Activated CD4-positive, alpha-beta T cell treated with anti-CD3 and anti-CD28 coated beads, Interleukin-2, amount 10 ng/mL, durations not matched to agents 7 days and 5 days (primary cell): ENCODE data around the gene NFKB2. TPM values are rescaled to one million over a fixed set of nuclear protein-coding genes. Genes with fewer than 3 reads are reported as not detected.
A peak's percentile ranks its signal among the peaks of the same experiment; 100 is the strongest.

Experiments
- CTCF ChIA-PET: fragments of 350-600 bp; sonication (Branson Sonifier 250); formaldehyde crosslinking; loops from one replicate; lab custom pipeline; 2021; ENCODE audit warnings: antibody characterized with exemption; lab: Charles Lee
- POLR2A ChIA-PET: fragments of 350-600 bp; sonication (Branson Sonifier 250); formaldehyde crosslinking; loops from one replicate; lab custom pipeline; 2021; ENCODE audit warnings: antibody characterized with exemption; lab: Charles Lee
- DNase-seq: peaks from one replicate; pipeline ENCODE4 v3.0.0-alpha.2; 2020
- H3K27ac Mint-ChIP-seq: one replicate; pipeline ENCODE4 v1.8.0; 2021; ENCODE audit warnings: mild to moderate bottlenecking, moderate library complexity, mixed read lengths
- H3K27me3 Mint-ChIP-seq: one replicate; pipeline ENCODE4 v1.8.0; 2021; ENCODE audit warnings: mixed read lengths
- H3K36me3 Mint-ChIP-seq: one replicate; pipeline ENCODE4 v1.8.0; 2021; ENCODE audit warnings: low read depth, mixed read lengths
- H3K4me1 Mint-ChIP-seq: one replicate; pipeline ENCODE4 v1.8.0; 2021; ENCODE audit warnings: mixed read lengths
- H3K4me3 Mint-ChIP-seq: one replicate; pipeline ENCODE4 v1.8.0; 2021; ENCODE audit warnings: mild to moderate bottlenecking, moderate library complexity, mixed read lengths
- H3K9me3 Mint-ChIP-seq: one replicate; pipeline ENCODE4 v1.8.0; 2021; ENCODE audit warnings: mixed read lengths
- total RNA-seq, 2 experiments: library from RNA; stranded (reverse); gene quantifications; one replicate each; pipeline ENCODE4 v1.2.3, GENCODE V29; 2021

Gene NFKB2
- total RNA-seq, 2 experiments from 2014 or later = 74.8 to 81.8 TPM

DNA sequence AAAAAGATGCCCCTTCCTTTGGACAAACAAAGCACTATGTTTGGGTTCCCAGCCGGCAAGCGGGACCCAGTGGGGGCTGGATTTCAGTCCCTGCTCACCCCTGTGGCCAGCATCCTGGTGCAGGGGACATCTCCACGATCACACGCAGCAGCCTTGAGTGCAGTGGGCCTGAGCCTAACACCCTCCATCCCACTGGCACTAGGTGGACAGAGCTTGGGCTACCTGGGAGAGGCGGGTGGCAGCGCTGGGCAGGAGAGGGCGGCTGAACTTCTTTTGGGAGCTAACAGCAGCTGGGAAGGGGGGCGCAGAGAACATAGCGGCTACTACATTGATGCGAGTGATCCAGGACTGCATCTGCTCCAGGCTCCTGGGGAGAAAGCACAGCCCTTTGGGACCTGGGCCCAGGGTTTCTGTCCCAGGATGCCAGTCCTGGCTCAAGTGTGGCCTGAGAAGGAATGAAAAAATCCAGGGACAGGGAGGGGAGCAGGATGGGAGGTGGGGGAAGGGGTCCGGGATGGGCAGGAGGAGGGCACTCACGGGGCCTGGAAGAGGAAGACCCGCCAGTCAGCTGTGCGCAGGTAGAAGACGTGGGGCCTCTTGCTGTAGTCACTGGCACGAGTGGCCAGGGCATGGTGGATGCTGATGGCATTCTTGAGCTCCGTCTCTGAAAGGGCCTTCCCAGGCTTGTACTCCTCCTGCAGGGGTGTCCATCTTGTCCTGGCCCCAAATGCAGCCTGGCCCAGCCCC is 9.0 kb downstream of the NFKB2 start:
- DNase-seq = no peak
- Mint-ChIP-seq H3K4me1 (peaks cover 13% of the 10 kb centered on the region), H3K27me3 (peaks cover 6% of the 10 kb centered on the region), H3K4me3 (no peak overlapping the region), H3K9me3 (no peaks in the 10 kb centered on the region), H3K36me3 (peaks cover 13% of the 10 kb centered on the region), H3K27ac (no peak overlapping the region)
- CTCF ChIA-PET = interaction anchor here (1.0 to 6.5 kb wide), 10 partner anchors 9 to 235 kb away, joined by 3 to 51 read pairs (median 4); partner anchors contain the start of genes FBXL15 and NFKB2
- POLR2A ChIA-PET = interaction anchor here (0.6 kb wide), 1 partner anchor 288 kb away, joined by 3 read pairs; no protein-coding TSS in a partner anchor

- H3K27ac Mint-ChIP-seq = no peak overlapping the region
- H3K4me1 Mint-ChIP-seq = peaks cover 14% of the 10 kb centered on the region
- H3K36me3 Mint-ChIP-seq = peaks cover 10% of the 10 kb centered on the region
- H3K9me3 Mint-ChIP-seq = no peaks in the 10 kb centered on the region
- peaks cover 12% of the 10 kb centered on the region for H3K27me3 Mint-ChIP-seq
- DNase-seq = no peak
- ChIA-PET CTCF (interaction anchor here (0.6 to 6.5 kb wide), 8 partner anchors 9 to 235 kb away, joined by 3 to 51 read pairs (median 4); partner anchors contain the start of genes FBXL15 and NFKB2), POLR2A (no interaction called here)
- H3K4me3 Mint-ChIP-seq = no peak overlapping the region
These were observed 9.6 kb downstream of the NFKB2 start for GRCh38 chr10:102405108-102405571.

DNA sequence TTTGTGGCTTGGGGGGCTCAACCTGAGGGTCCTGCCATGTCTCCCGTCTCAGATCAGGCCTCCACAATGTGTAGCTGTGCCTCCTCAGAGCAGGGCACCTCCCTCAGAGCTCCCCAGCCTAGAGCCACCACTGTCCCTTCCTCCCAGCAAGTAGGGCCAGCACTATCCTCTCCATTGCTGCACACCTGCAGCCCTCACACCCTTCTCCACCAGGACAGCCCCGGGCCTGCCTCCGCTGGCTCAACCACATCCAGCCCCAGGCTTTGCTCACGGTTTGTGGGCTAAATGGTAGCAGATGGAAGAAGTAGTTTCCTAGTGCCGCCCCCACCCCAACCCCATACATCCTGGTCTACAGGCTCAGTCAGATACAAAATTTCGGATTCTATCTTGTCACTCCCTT is 10.1 kb downstream of the NFKB2 start:
- H3K4me3 Mint-ChIP-seq = no peak overlapping the region
- CTCF ChIA-PET = interaction anchor here (0.6 to 6.5 kb wide), 6 partner anchors 10 to 175 kb away, joined by 3 to 51 read pairs (median 18); partner anchors contain the start of genes FBXL15 and NFKB2
- H3K4me1 Mint-ChIP-seq = peaks cover 13% of the 10 kb centered on the region
- no peak for DNase-seq
- H3K27ac Mint-ChIP-seq = no peak overlapping the region
- peaks cover 13% of the 10 kb centered on the region for H3K27me3 Mint-ChIP-seq
- H3K9me3 Mint-ChIP-seq = no peaks in the 10 kb centered on the region
- H3K36me3 Mint-ChIP-seq = peaks cover 5% of the 10 kb centered on the region
- POLR2A ChIA-PET = no interaction called here

DNA sequence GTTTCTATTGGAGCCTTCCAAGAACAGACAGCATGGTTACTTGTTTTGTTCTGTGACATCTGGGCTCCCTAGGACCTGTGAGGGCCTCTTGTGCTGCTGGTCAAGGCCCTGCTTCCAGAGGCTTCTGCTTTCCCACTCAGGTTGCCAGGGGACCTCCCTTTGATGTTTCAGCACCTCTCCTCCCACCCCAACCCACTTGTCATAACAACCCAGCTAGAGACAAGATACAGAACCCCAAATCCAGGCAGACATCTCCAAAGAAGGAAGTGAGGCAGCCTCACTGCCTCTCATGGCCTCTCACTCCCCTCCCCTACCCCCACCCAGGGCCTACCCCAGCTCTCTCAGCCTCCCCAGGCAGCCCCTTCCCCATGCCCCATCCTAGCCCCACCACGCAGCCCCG is 11.3 kb downstream of the NFKB2 start:
- Mint-ChIP-seq H3K4me3 (no peak overlapping the region), H3K27ac (no peak overlapping the region), H3K36me3 (peaks cover 2% of the 10 kb centered on the region), H3K27me3 (peaks cover 23% of the 10 kb centered on the region), H3K9me3 (no peaks in the 10 kb centered on the region), H3K4me1 (peaks cover 22% of the 10 kb centered on the region)
- ChIA-PET CTCF (interaction anchor here (4.6 to 6.5 kb wide), 3 partner anchors 11 to 176 kb away, joined by 31 to 51 read pairs (median 39); partner anchors contain the start of genes FBXL15 and NFKB2), POLR2A (no interaction called here)
- no peak for DNase-seq

- no peak for DNase-seq
- Mint-ChIP-seq H3K4me1 (peaks cover 23% of the 10 kb centered on the region), H3K27me3 (peaks cover 23% of the 10 kb centered on the region), H3K4me3 (no peak overlapping the region), H3K9me3 (no peaks in the 10 kb centered on the region), H3K36me3 (peaks cover 2% of the 10 kb centered on the region), H3K27ac (no peak overlapping the region)
- ChIA-PET POLR2A (no interaction called here), CTCF (interaction anchor here (0.6 to 6.5 kb wide), 5 partner anchors 12 to 262 kb away, joined by 3 to 51 read pairs (median 31); partner anchors contain the start of genes FBXL15 and NFKB2)
These were observed 12.1 kb downstream of the NFKB2 start for GRCh38 chr10:102407425-102408130.

DNA sequence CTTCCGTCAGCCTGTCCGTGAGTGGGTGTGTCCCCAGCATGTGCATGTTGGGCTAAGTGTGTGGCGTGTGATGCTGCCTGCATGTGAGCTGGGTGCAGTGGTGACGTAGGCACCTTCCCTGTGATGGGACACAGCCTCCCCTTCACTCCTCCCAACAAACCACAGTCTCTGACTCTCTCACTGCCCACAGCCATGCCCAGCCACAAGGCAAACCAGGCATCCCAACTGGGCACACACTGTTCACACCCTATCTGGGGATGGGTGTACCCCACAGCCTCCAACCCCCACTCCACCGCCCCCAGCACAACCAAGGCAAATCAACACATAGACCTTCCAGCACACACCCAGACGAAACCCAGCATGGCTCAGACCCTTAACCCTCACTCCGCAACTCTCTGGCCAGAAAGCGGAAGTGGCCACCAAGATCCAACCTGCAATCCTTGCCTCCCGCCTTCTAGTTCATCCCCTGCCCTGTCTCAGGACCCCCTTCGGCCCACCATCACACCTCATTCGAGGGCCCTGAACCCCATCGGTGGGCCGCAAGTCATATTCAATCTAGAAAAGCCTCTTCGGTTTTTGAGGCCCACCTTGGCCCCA is 12.7 kb downstream of the NFKB2 start:
- Mint-ChIP-seq H3K27me3 (peaks cover 24% of the 10 kb centered on the region), H3K4me3 (peak overlapping the region; percentile 26), H3K4me1 (peaks cover 29% of the 10 kb centered on the region), H3K27ac (no peak overlapping the region), H3K36me3 (peaks cover 2% of the 10 kb centered on the region), H3K9me3 (no peaks in the 10 kb centered on the region)
- DNase-seq = no peak
- ChIA-PET CTCF (interaction anchor here (4.6 to 5.6 kb wide), 2 partner anchors 12 to 14 kb away, joined by 31 to 39 read pairs; partner anchors contain the start of genes FBXL15 and NFKB2), POLR2A (no interaction called here)

DNA sequence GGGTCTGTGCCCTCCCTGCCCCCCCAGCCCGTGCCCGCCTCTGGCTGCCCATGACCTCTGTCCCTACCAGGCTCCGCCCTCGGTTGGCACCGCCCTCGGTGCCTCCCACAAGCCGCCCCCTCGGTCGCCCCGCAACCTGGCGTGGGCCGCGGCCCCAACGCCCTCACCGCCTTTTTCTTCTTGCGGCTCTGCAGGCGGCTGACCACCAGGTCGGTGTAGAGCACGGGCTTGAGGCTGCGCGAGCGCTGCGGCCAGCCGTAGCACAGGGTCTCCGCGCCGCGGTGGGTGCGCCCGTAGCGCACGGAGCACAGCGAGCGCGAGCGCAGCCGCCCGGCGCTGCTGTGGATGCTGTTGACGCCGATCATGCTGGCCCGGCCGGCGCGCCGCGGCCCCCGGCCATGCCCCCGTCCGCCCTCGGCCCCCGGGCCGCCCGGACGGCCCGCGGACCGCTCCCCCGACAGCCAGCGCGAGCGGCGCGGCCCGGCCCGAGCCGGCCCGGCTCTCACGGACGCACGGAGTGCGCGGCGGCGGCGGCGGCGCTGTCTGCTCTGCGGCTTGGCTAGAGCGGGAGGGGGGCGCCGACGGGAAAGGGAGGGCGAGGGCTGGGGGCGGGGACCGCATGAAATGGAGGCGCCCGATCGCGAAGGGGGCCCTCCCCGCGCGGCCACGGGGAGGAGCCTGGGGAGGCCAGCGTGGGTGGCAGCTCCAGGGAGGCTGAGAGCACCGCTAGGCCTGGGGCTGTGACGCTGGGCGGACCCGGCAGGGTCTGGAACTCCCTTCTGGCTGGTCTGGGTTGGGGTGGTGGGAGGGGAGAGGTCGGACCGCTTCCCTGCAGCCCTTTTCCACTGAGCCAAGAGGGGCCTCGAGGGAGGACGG is 13.5 kb downstream of the NFKB2 start:
- Mint-ChIP-seq H3K27me3 (peaks cover 24% of the 10 kb centered on the region), H3K4me1 (peaks cover 31% of the 10 kb centered on the region)

GRCh38 chr10:102409604-102410428 is 14.3 kb downstream of the NFKB2 start:
- Mint-ChIP-seq H3K36me3 (peaks cover 2% of the 10 kb centered on the region), H3K27ac (peak overlapping the region; percentile 22), H3K4me3 (peak overlapping the region; percentile 39), H3K9me3 (no peaks in the 10 kb centered on the region), H3K4me1 (peaks cover 31% of the 10 kb centered on the region), H3K27me3 (peaks cover 24% of the 10 kb centered on the region)
- no peak for DNase-seq
- CTCF ChIA-PET = interaction anchor here (1.0 to 5.6 kb wide), 7 partner anchors 11 to 179 kb away, joined by 4 to 65 read pairs (median 10); partner anchors contain the start of genes CUEDC2, FBXL15 and NFKB2
- POLR2A ChIA-PET = interaction anchor here (0.6 kb wide), 1 partner anchor 252 kb away, joined by 3 read pairs; no protein-coding TSS in a partner anchor

More for the DNA sequence above, 13.5 kb downstream of the NFKB2 start:
- Mint-ChIP-seq H3K9me3 (no peaks in the 10 kb centered on the region), H3K4me3 (peak overlapping the region; percentile 44), H3K36me3 (peaks cover 2% of the 10 kb centered on the region), H3K27ac (no peak overlapping the region)
- peak; percentile 51 for DNase-seq
- ChIA-PET POLR2A (no interaction called here), CTCF (interaction anchor here (1.0 to 5.6 kb wide), 5 partner anchors 10 to 178 kb away, joined by 4 to 65 read pairs (median 33); partner anchors contain the start of genes FBXL15 and NFKB2)

DNA sequence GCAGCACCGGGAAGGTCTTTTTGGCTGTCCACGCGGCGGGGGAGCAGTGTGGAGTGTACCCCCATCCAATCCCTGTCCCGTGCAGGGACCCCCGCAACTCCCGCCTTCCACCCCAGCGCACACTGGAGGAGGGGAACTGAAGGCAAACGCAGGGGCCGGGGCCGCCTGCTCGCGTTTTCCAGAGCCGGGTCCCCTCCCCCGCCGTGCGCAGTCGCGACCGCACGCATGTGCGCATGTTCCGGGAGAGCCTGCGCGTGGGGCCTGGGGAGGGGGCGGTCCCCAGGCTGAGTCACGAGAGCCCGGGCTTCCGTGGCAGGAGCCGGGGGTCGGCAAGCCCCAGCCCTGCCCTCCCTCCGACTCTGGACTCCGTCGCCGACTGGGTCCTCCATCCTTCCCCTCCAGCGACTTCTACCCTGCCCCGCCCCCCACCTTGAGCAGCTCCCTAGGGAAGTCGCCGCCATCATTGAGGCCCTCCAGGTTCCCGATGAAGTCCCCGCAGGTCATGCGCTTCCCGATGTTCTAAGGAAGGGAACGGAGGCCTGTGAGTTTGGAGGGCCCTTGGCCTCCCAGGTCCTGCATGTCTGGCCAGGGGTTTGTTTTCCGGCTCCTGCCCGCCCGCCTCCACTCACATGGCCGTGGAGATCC is 15.0 kb downstream of the NFKB2 start:
- H3K4me1 Mint-ChIP-seq = peaks cover 31% of the 10 kb centered on the region
- CTCF ChIA-PET = interaction anchor here (1.0 to 5.6 kb wide), 7 partner anchors 11 to 180 kb away, joined by 3 to 65 read pairs (median 10); partner anchors contain the start of genes CUEDC2, FBXL15 and NFKB2
- POLR2A ChIA-PET = no interaction called here
- H3K36me3 Mint-ChIP-seq = peaks cover 2% of the 10 kb centered on the region
- H3K4me3 Mint-ChIP-seq = peak overlapping the region; percentile 59
- H3K27ac Mint-ChIP-seq = no peak overlapping the region
- H3K27me3 Mint-ChIP-seq = peaks cover 24% of the 10 kb centered on the region
- peak; percentile 54 for DNase-seq
- no peaks in the 10 kb centered on the region for H3K9me3 Mint-ChIP-seq
